PC-9 (cell line): ENCODE data around the gene ABCA2. TPM values are rescaled to one million over a fixed set of nuclear protein-coding genes. Genes with fewer than 3 reads are reported as not detected.

Source experiments
- BruUV-seq: library from RNA; stranded (reverse); fragments of 400-500 nt; replicated peaks from 2 replicates; lab custom pipeline; 2021; lab: Mats Ljungman, UMichigan
- CTCF ChIA-PET: fragments of 300-600 bp; sonication (Branson Sonifier 250); formaldehyde crosslinking; loops from one replicate; lab custom pipeline; 2022; ENCODE audit warnings: antibody characterized with exemption; lab: Charles Lee
- POLR2A ChIA-PET: fragments of 300-600 bp; sonication (Branson Sonifier 250); formaldehyde crosslinking; loops from one replicate; lab custom pipeline; 2022; ENCODE audit warnings: antibody characterized with exemption; ENCODE audit not compliant: unreplicated experiment; lab: Charles Lee
- DNase-seq, 2 experiments: peaks; one replicate each; pipeline versions ENCODE4 v3.0.0 to v3.0.0-alpha.2; 2015 to 2022; ENCODE audit warnings: mixed read lengths in 1 of 2
- H2AFZ ChIP-seq: fragments of 200-600 bp; sonication (generic); 2 replicates; pipeline ENCODE4 v1.8.1; 2017; ENCODE audit warnings: antibody characterized with exemption
- H3F3A ChIP-seq: fragments of 200-600 bp; sonication (generic); 2 replicates; pipeline ENCODE4 v1.8.1; 2017; ENCODE audit warnings: antibody characterized with exemption, mild to moderate bottlenecking, low read depth; ENCODE audit not compliant: insufficient read depth
- H3K27ac ChIP-seq: fragments of 200-600 bp; sonication (generic); 2 replicates; pipeline ENCODE4 v1.6.1; 2016; ENCODE audit warnings: mixed run types
- H3K27me3 ChIP-seq: fragments of 200-600 bp; sonication (generic); 2 replicates; pipeline ENCODE4 v1.6.1; 2016; ENCODE audit warnings: low read depth, mixed run types; ENCODE audit not compliant: insufficient read depth
- H3K36me3 ChIP-seq: fragments of 200-600 bp; sonication (generic); 2 replicates; pipeline ENCODE4 v1.6.1; 2016; ENCODE audit warnings: low read depth, mixed run types
- H3K4me1 ChIP-seq: fragments of 200-600 bp; sonication (generic); replicated peaks from 2 replicates; pipeline ENCODE4 v1.6.1; 2016; ENCODE audit warnings: mixed run types; ENCODE audit not compliant: insufficient read depth
- H3K4me2 ChIP-seq: fragments of 200-600 bp; sonication (generic); 2 replicates; pipeline ENCODE4 v1.6.1; 2017; ENCODE audit warnings: mixed run types
- H3K4me3 ChIP-seq: fragments of 200-600 bp; sonication (generic); 2 replicates; pipeline ENCODE4 v1.6.1; 2016; ENCODE audit warnings: mixed run types
- H3K79me2 ChIP-seq: fragments of 200-600 bp; sonication (generic); 2 replicates; pipeline ENCODE4 v1.6.1; 2017; ENCODE audit warnings: low read depth, mixed run types
- H3K9me2 ChIP-seq: fragments of 200-600 bp; sonication (generic); 2 replicates; pipeline ENCODE4 v1.8.1; 2017; ENCODE audit warnings: mild to moderate bottlenecking; ENCODE audit not compliant: insufficient read depth
- H3K9me3 ChIP-seq: fragments of 200-600 bp; sonication (generic); 2 replicates; pipeline ENCODE4 v1.8.1; 2016; ENCODE audit warnings: low read depth; ENCODE audit not compliant: insufficient read depth
- H4K20me1 ChIP-seq: fragments of 200-600 bp; sonication (generic); 2 replicates; pipeline ENCODE4 v1.8.1; 2017; ENCODE audit not compliant: insufficient read depth
- EZH2 ChIP-seq: fragments of 200-600 bp; sonication (generic); IDR thresholded peaks from 2 replicates; pipeline ENCODE4 v1.8.0; 2017; ENCODE audit warnings: antibody characterized with exemption, low read depth
- intact Hi-C: fragments of 100-400 bp; cut with micrococcal nuclease; formaldehyde crosslinking; loops from one replicate; pipeline ENCODE4 v1.10.0; 2022; ENCODE audit not compliant: unreplicated experiment
- total RNA-seq: library from RNA; stranded (reverse); gene quantifications from 2 replicates; pipeline ENCODE4 v1.2.3, GENCODE V29; 2021
- TF ChIP-seq, protein P1 (sequence below): fragments of 200-600 bp; sonication (generic); conservative IDR thresholded peaks from 2 replicates; pipeline ENCODE4 v1.6.1; 2017; ENCODE audit warnings: mixed run types, antibody characterized with exemption, mild to moderate bottlenecking, moderate library complexity

Gene ABCA2
- total RNA-seq, 1 experiment from 2014 or later: 79.2 TPM

DNA sequence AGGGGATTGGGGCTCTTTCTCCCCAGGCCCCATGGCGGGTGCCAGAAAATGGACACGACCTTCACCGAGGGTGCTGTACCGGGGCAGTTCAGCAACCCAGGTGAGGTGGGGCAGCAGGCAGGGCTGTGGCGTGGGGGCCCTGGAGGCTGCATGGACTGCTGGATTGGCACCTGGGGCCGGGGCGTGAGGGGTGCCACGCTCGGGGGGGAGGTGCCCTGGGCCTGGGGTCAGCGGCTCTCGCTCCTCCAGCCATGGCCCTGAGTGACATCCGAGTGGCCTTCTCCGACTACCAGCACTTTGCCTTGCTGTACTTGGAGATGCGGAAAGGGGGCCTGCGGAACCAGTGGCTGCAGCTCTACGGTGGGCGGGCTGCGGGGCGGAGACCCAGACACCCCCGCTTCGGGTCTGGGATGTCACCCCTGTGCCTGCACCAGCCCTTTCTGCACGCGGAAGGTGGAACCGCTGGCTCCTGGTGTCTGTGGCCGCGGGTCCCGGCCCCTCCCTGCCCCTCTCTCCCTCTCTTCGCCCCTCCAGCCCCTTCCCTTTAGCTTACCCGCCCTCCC lies 43.5 kb downstream of the ABCA2 start:
- no peak overlapping the region for H3K4me2 ChIP-seq
- H3K27me3 ChIP-seq: no peaks in the 10 kb centered on the region
- no peaks in the 10 kb centered on the region for H4K20me1 ChIP-seq
- no peak for TF ChIP-seq EZH2
- TF ChIP-seq, protein P1, sequence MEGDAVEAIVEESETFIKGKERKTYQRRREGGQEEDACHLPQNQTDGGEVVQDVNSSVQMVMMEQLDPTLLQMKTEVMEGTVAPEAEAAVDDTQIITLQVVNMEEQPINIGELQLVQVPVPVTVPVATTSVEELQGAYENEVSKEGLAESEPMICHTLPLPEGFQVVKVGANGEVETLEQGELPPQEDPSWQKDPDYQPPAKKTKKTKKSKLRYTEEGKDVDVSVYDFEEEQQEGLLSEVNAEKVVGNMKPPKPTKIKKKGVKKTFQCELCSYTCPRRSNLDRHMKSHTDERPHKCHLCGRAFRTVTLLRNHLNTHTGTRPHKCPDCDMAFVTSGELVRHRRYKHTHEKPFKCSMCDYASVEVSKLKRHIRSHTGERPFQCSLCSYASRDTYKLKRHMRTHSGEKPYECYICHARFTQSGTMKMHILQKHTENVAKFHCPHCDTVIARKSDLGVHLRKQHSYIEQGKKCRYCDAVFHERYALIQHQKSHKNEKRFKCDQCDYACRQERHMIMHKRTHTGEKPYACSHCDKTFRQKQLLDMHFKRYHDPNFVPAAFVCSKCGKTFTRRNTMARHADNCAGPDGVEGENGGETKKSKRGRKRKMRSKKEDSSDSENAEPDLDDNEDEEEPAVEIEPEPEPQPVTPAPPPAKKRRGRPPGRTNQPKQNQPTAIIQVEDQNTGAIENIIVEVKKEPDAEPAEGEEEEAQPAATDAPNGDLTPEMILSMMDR: no peak
- no TSS peak for BruUV-seq
- H3K27ac ChIP-seq: no peak overlapping the region
- H3F3A ChIP-seq: peaks cover 6% of the 10 kb centered on the region; the same call in 1 of the 2 replicates
- H3K9me2 ChIP-seq: no peaks in the 10 kb centered on the region
- H3K9me3 ChIP-seq: no peaks in the 10 kb centered on the region
- H3K36me3 ChIP-seq: no peaks in the 10 kb centered on the region
- H3K79me2 ChIP-seq: no peaks in the 10 kb centered on the region
- H3K4me3 ChIP-seq: no peak overlapping the region
- intact Hi-C loops: no loop called here
- no peak overlapping the region for H2AFZ ChIP-seq
- CTCF ChIA-PET: no interaction called here
- no peak for DNase-seq
- POLR2A ChIA-PET: no interaction called here
- peaks cover 9% of the 10 kb centered on the region for H3K4me1 ChIP-seq

DNA sequence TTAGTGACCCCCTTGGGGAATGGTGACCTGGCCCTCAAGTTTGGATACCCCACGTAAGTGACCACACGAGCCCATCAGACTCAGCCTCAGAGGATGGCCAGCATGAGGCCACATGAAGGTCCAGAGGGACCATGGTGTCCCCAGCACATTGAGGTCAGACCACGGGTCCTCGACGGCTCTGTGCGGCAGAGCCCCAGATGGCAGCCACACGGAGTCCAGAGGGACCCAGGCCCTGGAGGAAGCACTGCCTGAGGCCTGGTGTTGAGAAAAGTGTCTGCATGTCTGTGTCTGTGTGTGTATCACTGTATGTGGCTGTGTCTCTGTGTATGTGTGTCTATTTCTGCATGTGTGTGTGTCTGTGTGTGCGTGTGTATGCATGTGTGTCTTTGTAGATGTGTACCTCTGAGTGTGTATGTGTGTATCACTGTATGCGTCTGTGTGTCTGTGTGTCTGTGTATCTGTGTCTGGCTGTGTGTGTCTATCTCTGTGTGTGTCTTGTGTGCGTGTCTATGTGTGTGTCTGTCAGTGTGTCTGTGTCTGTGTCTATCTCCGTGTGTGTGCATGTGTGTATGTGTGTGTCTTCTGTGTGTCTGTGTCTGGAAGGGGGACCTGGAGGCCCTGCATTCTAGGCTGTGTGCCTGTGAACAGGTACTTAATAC lies 44.3 kb downstream of the ABCA2 start:
- H2AFZ ChIP-seq: no peak overlapping the region
- no peaks in the 10 kb centered on the region for H3K27me3 ChIP-seq
- intact Hi-C loops: no loop called here
- no peaks in the 10 kb centered on the region for H4K20me1 ChIP-seq
- POLR2A ChIA-PET: no interaction called here
- H3K4me1 ChIP-seq: peaks cover 9% of the 10 kb centered on the region
- CTCF ChIA-PET: no interaction called here
- H3K4me3 ChIP-seq: no peak overlapping the region
- DNase-seq: no peak
- no peaks in the 10 kb centered on the region for H3K36me3 ChIP-seq
- BruUV-seq: no TSS peak
- H3F3A ChIP-seq: peaks cover 12% of the 10 kb centered on the region; the same call in 1 of the 2 replicates
- H3K79me2 ChIP-seq: no peaks in the 10 kb centered on the region
- no peak overlapping the region for H3K4me2 ChIP-seq
- no peak overlapping the region for H3K27ac ChIP-seq
- H3K9me3 ChIP-seq: no peaks in the 10 kb centered on the region
- no peaks in the 10 kb centered on the region for H3K9me2 ChIP-seq
- TF ChIP-seq, protein P1: no peak
- no peak for TF ChIP-seq EZH2

DNA sequence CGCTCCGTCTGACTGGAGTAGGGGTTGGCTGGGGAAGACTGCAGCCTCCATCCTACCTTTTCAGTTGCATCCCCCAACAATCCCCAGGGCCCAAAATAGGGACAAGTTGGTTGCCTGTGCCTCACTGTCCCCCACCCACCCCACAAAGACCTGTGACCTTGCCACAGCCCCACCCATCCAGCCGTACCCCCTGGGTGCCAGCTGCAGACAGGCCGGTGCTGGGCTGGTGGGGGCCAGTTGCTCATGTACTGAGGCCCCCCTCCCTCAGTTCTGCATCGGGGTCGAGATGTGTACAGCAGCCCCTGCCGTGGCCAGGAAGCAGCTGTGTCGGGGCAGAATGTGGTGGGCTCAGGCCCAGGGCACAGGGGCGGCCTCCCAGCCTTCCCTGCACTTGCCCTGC lies 44.9 kb downstream of the ABCA2 start:
- BruUV-seq: no TSS peak
- intact Hi-C loops: no loop called here
- Histone ChIP-seq H3K9me2 (no peaks in the 10 kb centered on the region), H3K36me3 (no peaks in the 10 kb centered on the region), H3K27me3 (no peaks in the 10 kb centered on the region), H3K9me3 (no peaks in the 10 kb centered on the region), H3K4me1 (peaks cover 9% of the 10 kb centered on the region), H4K20me1 (no peaks in the 10 kb centered on the region), H3K79me2 (no peaks in the 10 kb centered on the region), H3F3A (peaks cover 12% of the 10 kb centered on the region; the same call in 1 of the 2 replicates), H2AFZ (no peak overlapping the region), H3K4me3 (no peak overlapping the region), H3K4me2 (no peak overlapping the region), H3K27ac (no peak overlapping the region)
- TF ChIP-seq, protein P1: no peak
- no peak for TF ChIP-seq EZH2
- no peak for DNase-seq
- ChIA-PET CTCF (no interaction called here), POLR2A (no interaction called here)
